CD4-positive, alpha-beta T cell (primary cell): Measurements from ENCODE around the gene SNX25. TPM values are rescaled to one million over a fixed set of nuclear protein-coding genes. Genes with fewer than 3 reads are reported as not detected.

ENCODE experiments used
- ATAC-seq: fragments of 200-7000 bp; cut with Tn5 transposase; one replicate; pipeline ENCODE4 v1.10.0; 2022; ENCODE audit warnings: mild to moderate bottlenecking; ENCODE audit not compliant: poor library complexity
- CTCF ChIA-PET: fragments of 350-600 bp; sonication (Branson Sonifier 250); formaldehyde crosslinking; loops from one replicate; lab custom pipeline; 2021; ENCODE audit warnings: antibody characterized with exemption, inconsistent platforms; lab: Charles Lee
- POLR2A ChIA-PET: fragments of 350-600 bp; sonication (Branson Sonifier 250); formaldehyde crosslinking; loops from one replicate; lab custom pipeline; 2021; ENCODE audit warnings: antibody characterized with exemption, inconsistent platforms; lab: Charles Lee
- DNase-seq, 14 experiments: peaks; one replicate each; pipeline ENCODE4 v3.0.0-alpha.2; 2013 to 2020; ENCODE audit warnings: mixed read lengths in 2 of 14
- H3K27ac ChIP-seq, 2 donors: one replicate each; pipeline versions ENCODE4 v1.5.1 to v1.7.0; 2013; ENCODE audit warnings: low read length in 2 of 2, low read depth in 1 of 2, mild to moderate bottlenecking in 1 of 2
- H3K27me3 ChIP-seq, 2 experiments: 1 replicate in 1 of 2; 2 replicates in 1 of 2; pipeline versions ENCODE4 v1.6.1 to v1.7.0; 2013; ENCODE audit warnings: low read length in 2 of 2, control low read depth in 1 of 2, mild to moderate bottlenecking in 1 of 2, moderate library complexity in 1 of 2; ENCODE audit not compliant: insufficient read depth in 2 of 2, control insufficient read depth in 1 of 2
- H3K36me3 ChIP-seq: one replicate; pipeline ENCODE4 v1.6.1; 2013; ENCODE audit warnings: low read length, control low read depth; ENCODE audit not compliant: insufficient read depth
- H3K4me1 ChIP-seq: one replicate; pipeline ENCODE4 v1.6.1; 2013; ENCODE audit warnings: low read length, control low read depth; ENCODE audit not compliant: insufficient read depth
- H3K4me3 ChIP-seq: one replicate; pipeline ENCODE4 v1.5.1; 2013; ENCODE audit warnings: mild to moderate bottlenecking, low read length, moderate library complexity
- H3K9me3 ChIP-seq, 2 experiments: 1 replicate in 1 of 2; 2 replicates in 1 of 2; pipeline versions ENCODE4 v1.6.1 to v1.7.0; 2013; ENCODE audit warnings: low read length in 2 of 2, mild to moderate bottlenecking in 2 of 2, control low read depth in 1 of 2, moderate library complexity in 1 of 2; ENCODE audit not compliant: control insufficient read depth in 1 of 2, insufficient read depth in 1 of 2
- H3K27ac Mint-ChIP-seq: one replicate; pipeline ENCODE4 v1.8.0; 2020; ENCODE audit warnings: mixed read lengths
- H3K27me3 Mint-ChIP-seq: one replicate; pipeline ENCODE4 v1.8.0; 2021; ENCODE audit warnings: mixed read lengths
- H3K36me3 Mint-ChIP-seq: one replicate; pipeline ENCODE4 v1.8.0; 2021; ENCODE audit warnings: low read depth, mixed read lengths
- H3K4me1 Mint-ChIP-seq: one replicate; pipeline ENCODE4 v1.8.0; 2021; ENCODE audit warnings: low read depth, mixed read lengths
- H3K4me3 Mint-ChIP-seq: one replicate; pipeline ENCODE4 v1.8.0; 2020; ENCODE audit warnings: mild to moderate bottlenecking, mixed read lengths
- H3K9me3 Mint-ChIP-seq: one replicate; pipeline ENCODE4 v1.8.0; 2020; ENCODE audit warnings: mixed read lengths
- CTCF ChIP-seq: fragments of 200-600 bp; IDR thresholded peaks from one replicate; pipeline ENCODE4 v1.8.0; 2022; ENCODE audit warnings: antibody characterized with exemption, mild to moderate bottlenecking
- intact Hi-C, 2 experiments: fragments of 100-400 bp; cut with DNase I in 1 of 2; cut with micrococcal nuclease in 1 of 2; formaldehyde crosslinking; loops; one replicate each; pipeline versions ENCODE4 v1.15.1 to v1.9.0; 2023 to 2025; cut with DNase I, micrococcal nuclease
- total RNA-seq, 174 experiments: library from RNA in 2 of 174; stranded (reverse) in 2 of 174; gene quantifications; one replicate each; pipeline ENCODE4 v1.2.3 and lab custom pipeline; 2021 to 2026

SNX25 gene
- total RNA-seq, 2 experiments from 2014 or later, result 7.9 to 9.1 TPM

- Histone ChIP-seq H3K4me3 (no peak overlapping the region), H3K4me1 (no peaks in the 10 kb centered on the region), H3K27ac (no peak overlapping the region), H3K9me3 (peaks cover 0 to 4% of the 10 kb centered on the region in 2 experiments), H3K36me3 (no peaks in the 10 kb centered on the region), H3K27me3 (no peaks in the 10 kb centered on the region)
- H3K4me1 Mint-ChIP-seq, result no peaks in the 10 kb centered on the region
- no peak overlapping the region for H3K4me3 Mint-ChIP-seq
- ATAC-seq, result no peak
- no peaks in the 10 kb centered on the region for H3K36me3 Mint-ChIP-seq
- ChIA-PET CTCF (no interaction called here), POLR2A (interaction anchor here (0.7 kb wide), 1 partner anchor 30 kb away, joined by 4 read pairs; no protein-coding TSS in a partner anchor)
- no peak for TF ChIP-seq CTCF
- no peaks in the 10 kb centered on the region for H3K27me3 Mint-ChIP-seq
- no peaks in the 10 kb centered on the region for H3K9me3 Mint-ChIP-seq
- intact Hi-C loops, result no loop called here
- H3K27ac Mint-ChIP-seq, result no peak overlapping the region
- DNase-seq, result no peak
Measured at GRCh38 chr4:185242749-185243533, 33.5 kb downstream of the SNX25 start.

- POLR2A ChIA-PET, result interaction anchor here (0.7 kb wide), 1 partner anchor 31 kb away, joined by 4 read pairs; no protein-coding TSS in a partner anchor
- no peak for TF ChIP-seq CTCF
- no peaks in the 10 kb centered on the region for H3K27me3 Mint-ChIP-seq
- Histone ChIP-seq H3K4me1 (no peaks in the 10 kb centered on the region), H3K9me3 (peaks cover 0 to 4% of the 10 kb centered on the region in 2 experiments), H3K27ac (no peak overlapping the region), H3K27me3 (no peaks in the 10 kb centered on the region), H3K36me3 (no peaks in the 10 kb centered on the region), H3K4me3 (no peak overlapping the region)
- H3K36me3 Mint-ChIP-seq, result no peaks in the 10 kb centered on the region
- no peak overlapping the region for H3K27ac Mint-ChIP-seq
- CTCF ChIA-PET, result no interaction called here
- intact Hi-C loops, result no loop called here
- no peak overlapping the region for H3K4me3 Mint-ChIP-seq
- no peaks in the 10 kb centered on the region for H3K9me3 Mint-ChIP-seq
- DNase-seq, result no peak
- no peaks in the 10 kb centered on the region for H3K4me1 Mint-ChIP-seq
- no peak for ATAC-seq
Measured at GRCh38 chr4:185243879-185244278, 34.5 kb downstream of the SNX25 start.

- Mint-ChIP-seq H3K4me3 (no peak overlapping the region), H3K36me3 (no peaks in the 10 kb centered on the region), H3K27ac (no peak overlapping the region), H3K9me3 (no peaks in the 10 kb centered on the region), H3K27me3 (no peaks in the 10 kb centered on the region), H3K4me1 (no peaks in the 10 kb centered on the region)
- H3K4me3 ChIP-seq, result no peak overlapping the region
- ChIA-PET POLR2A (no interaction called here), CTCF (no interaction called here)
- no peak for DNase-seq
- no peaks in the 10 kb centered on the region for H3K9me3 ChIP-seq
- TF ChIP-seq CTCF, result no peak
- no peak for ATAC-seq
- no peak overlapping the region for H3K27ac ChIP-seq
- H3K36me3 ChIP-seq, result no peaks in the 10 kb centered on the region
- intact Hi-C loops, result no loop called here
- no peaks in the 10 kb centered on the region for H3K27me3 ChIP-seq
- no peaks in the 10 kb centered on the region for H3K4me1 ChIP-seq
Measured at GRCh38 chr4:185244763-185245162, 35.4 kb downstream of the SNX25 start.
